DND-41 (cell line): Measurements from ENCODE around the gene MYL1.

Source experiments
- ATAC-seq: fragments of 200-7000 bp; cut with Tn5 transposase; 3 replicates; pipeline ENCODE4 v1.9.1; 2021; ENCODE audit warnings: low read depth; ENCODE audit not compliant: insufficient read depth
- DNase-seq: peaks from one replicate; pipeline ENCODE4 v3.0.0-alpha.2; 2020
- H2AFZ ChIP-seq: 2 replicates; pipeline ENCODE4 v1.6.0; 2012; ENCODE audit warnings: low read depth, low read length
- H3K27ac ChIP-seq: 2 replicates; pipeline ENCODE4 v1.5.1; 2012; ENCODE audit warnings: low read length, inconsistent platforms
- H3K27me3 ChIP-seq: fragments of 200-600 bp; sonication (generic); 2 replicates; pipeline ENCODE4 v1.6.0; 2012; ENCODE audit warnings: low read length, mild to moderate bottlenecking, inconsistent platforms; ENCODE audit not compliant: insufficient read depth, poor library complexity
- H3K36me3 ChIP-seq: 2 replicates; pipeline ENCODE4 v1.5.1; 2012; ENCODE audit warnings: low read length, inconsistent platforms; ENCODE audit not compliant: insufficient read depth
- H3K4me1 ChIP-seq: 2 replicates; pipeline ENCODE4 v1.5.1; 2012; ENCODE audit warnings: mild to moderate bottlenecking, low read length; ENCODE audit not compliant: insufficient read depth
- H3K4me2 ChIP-seq: 2 replicates; pipeline ENCODE4 v1.6.0; 2012; ENCODE audit warnings: mild to moderate bottlenecking, moderate library complexity, low read length, inconsistent platforms; ENCODE audit not compliant: insufficient read depth
- H3K4me3 ChIP-seq, 2 experiments: fragments of 200-600 bp in 1 of 2; shearing (Covaris generic) in 1 of 2; 2 replicates each; pipeline ENCODE4 v1.5.1; 2012 to 2016; ENCODE audit warnings: inconsistent platforms in 2 of 2, low read length in 2 of 2, mild to moderate bottlenecking in 2 of 2, low read depth in 1 of 2, moderate library complexity in 1 of 2
- H3K79me2 ChIP-seq: 2 replicates; pipeline ENCODE4 v1.6.0; 2012; ENCODE audit warnings: low read length, inconsistent platforms; ENCODE audit not compliant: insufficient read depth
- H3K9ac ChIP-seq: 2 replicates; pipeline ENCODE4 v1.6.0; 2012; ENCODE audit warnings: low read depth, mild to moderate bottlenecking, inconsistent platforms, low read length, moderate library complexity
- H3K9me3 ChIP-seq: 2 replicates; pipeline ENCODE4 v1.5.1; 2012; ENCODE audit warnings: low read length, moderate library complexity, mild to moderate bottlenecking, inconsistent platforms; ENCODE audit not compliant: insufficient read depth, severe bottlenecking
- H4K20me1 ChIP-seq: 2 replicates; pipeline ENCODE4 v1.6.0; 2012; ENCODE audit warnings: low read length; ENCODE audit not compliant: insufficient read depth
- CTCF ChIP-seq: IDR thresholded peaks from 2 replicates; pipeline ENCODE4 v1.5.1; 2012; ENCODE audit warnings: borderline replicate concordance, low read length, moderate library complexity, mild to moderate bottlenecking; ENCODE audit not compliant: poor library complexity, severe bottlenecking; ENCODE audit errors: extremely low read depth
- EZH2 ChIP-seq: IDR thresholded peaks from 3 replicates; pipeline ENCODE4 v1.6.1; 2012; ENCODE audit warnings: borderline replicate concordance, low read depth, mild to moderate bottlenecking, moderate library complexity, low read length, inconsistent platforms; ENCODE audit not compliant: severe bottlenecking

MYL1 gene

GRCh38 chr2:210269148-210269547 is 45.8 kb downstream of the MYL1 start:
- no peak overlapping the region for H3K9ac ChIP-seq
- H3K4me3 ChIP-seq, result no peak overlapping the region
- no peak overlapping the region for H3K27ac ChIP-seq
- no peaks in the 10 kb centered on the region for H3K79me2 ChIP-seq
- no peak overlapping the region for H2AFZ ChIP-seq
- no peak overlapping the region for H3K4me2 ChIP-seq
- H4K20me1 ChIP-seq, result no peaks in the 10 kb centered on the region
- H3K9me3 ChIP-seq, result no peaks in the 10 kb centered on the region
- no peaks in the 10 kb centered on the region for H3K27me3 ChIP-seq
- TF ChIP-seq CTCF (no peak), EZH2 (no peak)
- DNase-seq (no peak), ATAC-seq (no peak)
- H3K36me3 ChIP-seq, result no peaks in the 10 kb centered on the region
- no peaks in the 10 kb centered on the region for H3K4me1 ChIP-seq

- H3K4me2 ChIP-seq, result no peak overlapping the region
- no peak overlapping the region for H3K27ac ChIP-seq
- no peaks in the 10 kb centered on the region for H3K27me3 ChIP-seq
- H2AFZ ChIP-seq, result no peak overlapping the region
- TF ChIP-seq EZH2 (no peak), CTCF (no peak)
- H3K36me3 ChIP-seq, result no peaks in the 10 kb centered on the region
- H3K9ac ChIP-seq, result no peak overlapping the region
- H4K20me1 ChIP-seq, result no peaks in the 10 kb centered on the region
- DNase-seq, result no peak
- no peaks in the 10 kb centered on the region for H3K79me2 ChIP-seq
- no peaks in the 10 kb centered on the region for H3K9me3 ChIP-seq
- H3K4me3 ChIP-seq, result no peak overlapping the region
- H3K4me1 ChIP-seq, result no peaks in the 10 kb centered on the region
- no peak for ATAC-seq
Measured at GRCh38 chr2:210268281-210268680, 46.7 kb downstream of the MYL1 start.

- no peaks in the 10 kb centered on the region for H3K4me1 ChIP-seq
- no peak overlapping the region for H3K4me2 ChIP-seq
- no peaks in the 10 kb centered on the region for H4K20me1 ChIP-seq
- H3K27me3 ChIP-seq, result no peaks in the 10 kb centered on the region
- no peak for TF ChIP-seq EZH2
- no peak for TF ChIP-seq CTCF
- H2AFZ ChIP-seq, result no peak overlapping the region
- no peak overlapping the region for H3K27ac ChIP-seq
- H3K4me3 ChIP-seq, result no peak overlapping the region
- H3K79me2 ChIP-seq, result no peaks in the 10 kb centered on the region
- no peak overlapping the region for H3K9ac ChIP-seq
- DNase-seq (no peak), ATAC-seq (no peak)
- H3K36me3 ChIP-seq, result no peaks in the 10 kb centered on the region
- no peaks in the 10 kb centered on the region for H3K9me3 ChIP-seq
Measured at GRCh38 chr2:210267698-210268097, 47.3 kb downstream of the MYL1 start.

GRCh38 chr2:210264282-210264681 is 50.7 kb downstream of the MYL1 start:
- Histone ChIP-seq H3K9me3 (no peaks in the 10 kb centered on the region), H3K4me1 (no peaks in the 10 kb centered on the region), H3K36me3 (no peaks in the 10 kb centered on the region), H3K4me3 (no peak overlapping the region), H3K4me2 (no peak overlapping the region), H4K20me1 (no peaks in the 10 kb centered on the region), H3K27ac (no peak overlapping the region), H3K79me2 (no peaks in the 10 kb centered on the region), H3K9ac (no peak overlapping the region), H3K27me3 (no peaks in the 10 kb centered on the region), H2AFZ (no peak overlapping the region)
- TF ChIP-seq CTCF (no peak), EZH2 (no peak)
- DNase-seq, result no peak
- ATAC-seq, result no peak
